Middle frontal gyrus (tissue), 1 donor: ENCODE data around the gene KIF13A.
"Not testable (repeated sequence)": the region's sequence is repeated elsewhere in the genome, so short reads cannot be mapped to it uniquely, and the experiment has no call there.

ENCODE experiments used
- DNase-seq: peaks from one replicate; pipeline ENCODE4 v3.0.0-alpha.2; 2015; ENCODE audit warnings: low spot score; ENCODE audit errors: extremely low spot score

Gene KIF13A

DNA sequence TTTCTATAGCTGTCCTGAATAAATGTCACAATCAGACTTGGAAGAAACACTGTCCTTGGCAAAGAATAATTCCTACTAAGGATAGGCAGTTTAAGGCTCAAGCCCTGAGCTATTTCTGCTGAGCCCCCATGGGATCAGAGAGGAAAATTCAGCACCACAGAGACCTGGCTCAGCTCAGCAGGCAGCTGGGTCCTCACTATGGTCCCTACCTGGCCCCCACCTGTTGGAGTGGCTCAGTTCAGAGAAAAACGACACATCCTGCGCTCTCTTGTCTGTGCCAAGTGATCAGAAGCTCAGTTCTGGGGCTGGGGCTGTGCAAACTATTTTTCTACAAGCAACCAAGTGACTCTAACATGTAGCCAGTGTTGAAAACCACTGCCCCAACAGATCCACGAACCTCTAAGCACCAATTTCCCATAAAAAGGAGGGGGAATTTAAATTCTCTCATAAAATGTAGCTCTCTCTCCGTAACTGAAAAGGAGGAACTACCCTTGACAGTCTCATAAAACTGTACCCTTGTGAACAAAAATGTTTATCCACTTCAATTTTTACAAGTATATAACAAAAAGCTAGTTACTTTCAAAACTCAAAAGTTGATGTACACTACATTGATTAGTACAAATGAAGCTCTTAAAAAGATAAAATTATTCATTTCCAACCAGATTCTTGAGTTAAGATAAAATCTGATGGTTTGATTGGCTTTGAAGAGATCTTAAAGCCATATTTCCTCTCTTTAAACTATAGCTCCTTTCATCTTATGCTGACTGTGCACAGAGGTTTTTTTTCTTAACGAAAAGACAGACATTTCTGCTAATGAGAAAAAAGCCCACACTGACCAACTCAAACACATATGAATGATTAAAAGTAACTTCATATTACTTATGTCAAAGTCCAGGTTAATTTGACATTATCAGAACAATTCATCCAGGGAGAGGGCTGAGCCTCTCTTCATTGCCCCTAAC is 52.0 kb downstream of the KIF13A start:
- DNase-seq: no peak

GRCh38 chr6:17933716-17934115 is 53.7 kb downstream of the KIF13A start:
- no peak for DNase-seq

- no peak for DNase-seq
Observed at GRCh38 chr6:17932330-17932852, 55.0 kb downstream of the KIF13A start.

DNA sequence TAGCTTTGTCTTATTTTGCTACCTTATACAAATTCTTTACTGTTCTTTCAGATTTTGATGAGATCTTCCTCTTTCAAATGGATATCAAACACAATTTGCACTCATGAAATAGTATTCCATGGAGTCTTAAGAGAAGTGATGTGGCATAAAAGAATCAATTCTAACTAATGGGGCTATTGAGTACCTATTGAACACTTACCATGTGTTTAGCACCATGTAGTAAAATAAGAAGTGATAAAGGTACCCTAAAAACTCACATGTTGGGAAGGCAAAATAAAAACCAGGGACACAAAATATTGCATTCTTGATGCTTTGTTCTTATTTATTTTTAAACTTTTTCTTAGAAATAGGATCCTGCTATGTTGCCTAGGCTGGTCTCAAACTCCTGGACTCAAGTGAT is 56.2 kb downstream of the KIF13A start:
- DNase-seq: no peak

DNA sequence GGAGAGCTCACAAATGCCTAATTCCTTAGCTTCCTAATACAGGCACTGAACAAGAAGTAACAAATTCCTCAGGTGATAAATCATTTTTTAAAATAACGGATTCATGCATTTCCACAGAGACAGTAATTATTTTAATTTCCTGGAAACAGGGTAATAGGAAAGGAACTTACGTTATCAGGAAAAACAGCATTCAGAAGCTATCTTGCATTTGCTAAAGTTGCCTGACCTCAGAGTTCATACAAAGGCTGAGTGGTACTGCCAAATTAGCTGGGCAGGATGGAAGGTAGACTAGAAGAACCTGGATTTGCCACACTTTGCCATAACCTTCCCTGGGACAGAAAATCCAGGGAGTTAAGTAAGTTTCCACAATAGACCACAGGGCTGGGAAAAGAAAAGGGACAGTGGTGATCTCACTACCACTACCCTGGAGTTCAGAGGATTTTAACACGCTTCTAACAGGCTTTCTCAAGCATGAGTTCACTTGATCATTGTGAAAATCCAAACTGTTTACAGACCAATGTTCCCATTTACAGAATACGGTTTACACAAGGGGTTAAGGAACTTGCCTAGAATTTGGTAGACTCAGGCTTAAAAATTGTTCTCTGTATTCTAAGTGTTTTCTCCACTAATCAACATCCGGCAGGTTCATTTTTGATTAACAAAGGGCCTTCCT is 57.0 kb downstream of the KIF13A start:
- no peak for DNase-seq

DNA sequence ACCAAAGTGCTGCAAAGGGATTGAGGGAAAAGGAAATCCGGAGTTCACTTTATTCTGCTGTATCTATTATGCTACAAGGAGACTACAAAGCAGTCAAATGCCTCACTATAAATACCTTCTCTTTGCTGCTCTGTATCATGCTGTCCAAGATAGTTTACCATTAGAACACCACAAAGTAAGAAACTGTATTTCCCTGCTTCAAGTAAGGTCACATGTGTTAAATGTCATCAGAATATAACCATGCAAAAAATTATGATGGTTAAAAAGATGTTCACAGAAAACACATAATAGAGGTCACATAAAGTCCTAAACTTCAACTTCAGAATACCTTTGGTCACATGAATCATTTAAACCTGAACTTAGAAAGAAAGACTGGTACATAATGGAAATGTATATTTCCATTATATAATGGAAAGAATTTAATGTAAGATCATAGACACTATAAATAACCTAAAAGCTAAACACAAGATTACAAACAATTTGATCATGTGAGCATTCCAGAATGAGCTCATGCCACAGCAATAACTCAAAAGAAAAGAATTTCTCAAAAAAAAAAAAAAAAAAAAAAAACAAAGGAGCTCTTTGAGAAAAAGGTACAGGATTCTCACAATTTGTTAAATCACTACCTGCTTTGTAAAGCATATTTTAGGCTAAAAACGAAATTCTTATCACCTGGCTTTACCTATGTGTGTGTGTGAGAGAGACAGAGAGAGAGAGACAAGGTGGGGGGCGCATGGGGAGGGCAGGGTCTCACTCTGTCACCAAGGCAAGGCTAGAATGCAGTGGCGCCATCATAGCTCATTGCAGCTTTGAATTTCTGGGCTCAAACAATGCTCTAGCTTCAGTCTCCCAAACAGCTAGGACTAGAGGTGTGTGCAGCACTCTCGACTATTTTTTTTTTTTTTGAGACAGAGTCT is 58.7 kb downstream of the KIF13A start:
- DNase-seq: no peak

DNA sequence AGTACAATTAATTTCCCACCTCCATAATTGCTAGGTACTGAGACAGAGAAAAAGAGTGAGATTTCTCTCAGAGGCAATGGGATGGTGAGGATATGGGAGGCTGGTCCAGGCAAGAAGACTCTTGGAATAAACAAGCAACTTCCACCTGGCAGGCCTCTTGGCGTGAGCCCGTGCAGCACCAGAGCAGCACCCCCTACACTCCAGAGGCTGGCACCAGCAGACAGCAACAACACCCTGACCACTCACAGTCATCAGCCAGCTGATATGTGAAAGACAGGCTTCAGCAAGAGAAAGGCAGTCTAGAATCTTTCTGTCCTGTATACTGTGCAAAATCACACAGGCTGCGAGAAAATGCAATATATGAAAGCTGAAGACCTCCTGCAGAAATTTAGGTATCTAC is 59.7 kb downstream of the KIF13A start:
- no peak for DNase-seq

- DNase-seq: no peak
Observed at GRCh38 chr6:17923401-17923863, 64.0 kb downstream of the KIF13A start.

DNA sequence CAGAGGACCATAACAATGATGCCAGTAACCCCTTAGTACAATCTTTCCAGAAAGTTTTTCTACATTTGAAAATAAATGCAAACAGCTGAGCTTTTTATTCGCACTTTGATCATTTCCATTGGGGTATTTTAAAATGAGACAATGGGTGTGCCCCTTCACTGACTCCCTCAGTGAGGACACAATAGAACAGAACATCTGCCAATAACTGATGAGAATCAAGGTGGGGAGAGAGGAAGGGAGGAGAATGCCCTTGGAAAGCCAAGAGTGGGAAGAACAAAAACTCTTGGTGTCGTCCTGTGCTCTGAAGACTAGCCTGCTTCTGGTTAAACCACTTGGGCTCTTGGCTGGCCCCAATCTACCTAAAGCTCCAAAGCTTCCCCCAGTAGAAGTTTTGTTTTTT is 66.0 kb downstream of the KIF13A start:
- no peak for DNase-seq

GRCh38 chr6:17919496-17919895 is 67.9 kb downstream of the KIF13A start:
- no peak for DNase-seq

DNA sequence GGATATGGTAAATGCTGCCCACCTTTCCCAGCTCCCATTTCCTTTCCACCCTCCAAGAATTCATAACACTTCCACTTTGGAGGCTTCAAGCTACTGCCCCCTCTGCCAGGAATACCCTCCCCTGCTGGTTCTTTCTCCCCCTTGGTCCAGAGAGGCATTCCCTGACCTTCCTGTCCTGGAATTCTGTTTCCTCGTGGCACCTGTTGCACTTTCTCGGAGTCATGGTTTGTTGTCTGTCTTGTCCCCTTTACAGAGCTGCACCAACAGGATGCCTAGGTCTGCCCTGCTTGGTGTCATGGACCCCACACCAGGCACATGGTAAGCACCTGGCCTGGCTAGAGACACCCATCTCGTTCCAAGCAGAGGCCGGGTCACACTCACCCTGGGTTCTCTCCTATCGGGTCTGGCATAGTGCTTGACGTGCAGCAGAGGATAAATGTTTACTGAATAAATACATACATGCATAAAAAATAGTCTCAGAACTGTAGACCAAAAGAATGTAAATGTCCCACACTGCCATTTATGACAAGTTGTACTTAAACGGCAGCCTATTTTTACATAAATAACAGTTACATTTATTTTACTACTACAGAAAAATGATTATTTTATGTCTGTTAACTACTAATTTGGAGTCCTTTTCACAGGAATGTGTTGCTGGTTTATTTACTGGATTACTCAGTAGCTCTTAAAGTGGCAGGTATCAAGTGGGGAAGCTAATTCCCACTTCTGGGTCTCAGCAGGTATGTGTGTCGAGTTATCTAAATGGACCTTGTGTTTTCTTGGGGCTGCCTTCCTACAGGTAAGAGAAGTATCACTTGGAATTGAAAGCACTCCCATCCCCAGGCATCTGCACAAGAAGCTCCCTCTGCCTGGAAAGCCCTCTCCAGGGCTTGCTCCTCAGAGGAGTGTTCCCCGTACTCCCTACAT is 69.3 kb downstream of the KIF13A start:
- DNase-seq: no peak

GRCh38 chr6:17914651-17915050 is 72.8 kb downstream of the KIF13A start:
- DNase-seq: no peak

DNA sequence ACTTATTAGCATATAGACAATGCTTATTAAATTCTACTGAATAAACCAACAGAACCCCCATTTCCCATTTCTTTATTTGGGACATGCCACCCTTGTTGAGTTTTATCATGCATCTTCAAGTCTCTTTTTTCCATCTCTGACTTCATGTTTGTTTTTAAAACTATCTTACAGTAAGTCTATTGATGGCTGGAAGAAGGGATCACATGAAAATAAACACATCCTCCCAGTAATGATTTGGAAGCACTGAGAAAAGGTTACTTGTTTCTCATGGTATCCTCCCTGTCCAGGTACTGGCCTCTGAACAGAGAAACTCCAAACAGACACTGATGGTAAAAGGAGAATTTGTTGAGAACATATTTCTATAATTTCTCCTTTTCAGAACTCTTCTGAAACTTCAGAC is 74.9 kb downstream of the KIF13A start:
- no peak for DNase-seq

DNA sequence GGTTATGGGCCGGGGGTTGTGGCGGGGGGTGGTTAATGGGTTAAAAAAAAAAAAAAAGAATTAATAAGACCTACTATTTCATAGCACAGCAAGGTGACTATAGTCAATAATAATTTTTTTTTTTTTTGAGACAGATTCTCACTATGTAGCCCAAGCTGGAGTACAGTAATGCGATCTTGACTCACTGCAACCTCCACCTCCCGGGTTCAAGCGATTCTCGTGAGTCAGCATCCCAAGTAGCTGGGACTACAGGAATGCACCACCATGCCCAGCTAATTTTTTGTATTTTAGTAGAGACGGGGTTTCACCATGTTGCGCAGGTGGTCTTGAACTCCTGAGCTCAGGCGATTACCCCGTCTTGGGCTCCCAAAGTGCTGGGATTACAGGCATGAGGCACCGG is 75.8 kb downstream of the KIF13A start:
- DNase-seq: not testable (repeated sequence)

- no peak for DNase-seq
Observed at GRCh38 chr6:17910189-17910588, 77.2 kb downstream of the KIF13A start.

DNA sequence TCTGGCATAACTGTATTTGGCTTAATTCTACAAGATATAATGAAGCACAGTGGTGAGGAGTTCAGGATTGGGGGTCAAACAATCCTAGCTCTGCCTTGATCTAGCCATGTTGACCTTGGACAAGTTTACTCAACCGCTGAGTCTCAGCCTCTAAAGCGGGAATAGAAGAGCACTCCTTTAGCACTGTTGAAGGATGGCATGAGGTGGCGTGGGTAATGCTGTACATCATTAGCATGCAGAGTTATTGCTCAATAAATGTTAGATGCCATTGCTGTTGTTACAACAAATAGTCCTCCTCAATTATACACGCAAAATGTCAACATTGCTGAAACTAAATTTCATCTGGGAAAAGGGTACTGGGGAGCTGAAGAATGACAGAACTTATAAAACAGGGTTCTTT is 78.6 kb downstream of the KIF13A start:
- DNase-seq: no peak

GRCh38 chr6:17907406-17908229 is 79.8 kb downstream of the KIF13A start:
- no peak for DNase-seq

- no peak for DNase-seq
Observed at GRCh38 chr6:17905611-17906592, 81.5 kb downstream of the KIF13A start.
